OCI-LY3 (cell line): ENCODE data around the gene HYOU1.

ENCODE experiments used
- CTCF ChIP-seq: fragments of 200-600, 300-600 bp; sonication (generic); IDR thresholded peaks from 2 replicates; pipeline ENCODE4 v1.5.1; 2014; ENCODE audit warnings: antibody characterized with exemption, low read length, low read depth
- EZH2phosphoT487 ChIP-seq: fragments of 200-600 bp; shearing (Covaris generic); IDR thresholded peaks from 2 replicates; pipeline ENCODE4 v1.6.1; 2018; ENCODE audit warnings: antibody characterized with exemption, mixed run types, low read depth

GRCh38 chr11:119012629-119013170 is 44.3 kb downstream of the HYOU1 start:
- TF ChIP-seq CTCF (no peak), EZH2phosphoT487 (no peak)
